Large intestine (tissue), 3 donors: ENCODE results near the gene SORBS1. TPM values are rescaled to one million over a fixed set of nuclear protein-coding genes. Genes with fewer than 3 reads are reported as not detected.

Source experiments
- DNase-seq, 2 donors: peaks; one replicate each; pipeline versions ENCODE4 v3.0.0 to v3.0.0-alpha.2; 2013
- H3K27ac ChIP-seq: one replicate; pipeline ENCODE4 v1.5.1; 2013; ENCODE audit warnings: low read length
- H3K27me3 ChIP-seq: 2 replicates; pipeline ENCODE4 v1.6.1; 2013; ENCODE audit warnings: low read length; ENCODE audit not compliant: control insufficient read depth, insufficient read depth
- H3K36me3 ChIP-seq: 2 replicates; pipeline ENCODE4 v1.6.1; 2013; ENCODE audit warnings: low read length; ENCODE audit not compliant: control insufficient read depth, insufficient read depth
- H3K4me1 ChIP-seq: one replicate; pipeline ENCODE4 v1.6.1; 2013; ENCODE audit warnings: low read length; ENCODE audit not compliant: control insufficient read depth, insufficient read depth
- H3K4me3 ChIP-seq: one replicate; pipeline ENCODE4 v1.5.1; 2013; ENCODE audit warnings: low read length
- H3K9me3 ChIP-seq: one replicate; pipeline ENCODE4 v1.6.1; 2013; ENCODE audit warnings: mild to moderate bottlenecking, low read depth, low read length, moderate library complexity; ENCODE audit not compliant: control insufficient read depth
- WGBS: methylation state at CpG from one replicate; pipeline ENCODE4 v1.1.5; 2013; ENCODE audit warnings: low lambda C conversion rate; ENCODE audit not compliant: insufficient coverage; 5-methylcytosine and 5-hydroxymethylcytosine counted together
- polyA plus RNA-seq: library from polyadenylated mRNA; unstranded; fragments of 120-200 nt; gene quantifications from one replicate; pipeline ENCODE4 v1.2.1, GENCODE V29; 2013

The SORBS1 gene
- polyA plus RNA-seq, 1 donor: 60.2 TPM

GRCh38 chr10:95540514-95541052 lies 20.6 kb downstream of the SORBS1 start:
- WGBS: no CpG with 5 or more reads among the region's 2 CpGs
- H3K27ac ChIP-seq: peak overlapping the region; percentile 76

GRCh38 chr10:95539560-95540284 lies 21.4 kb downstream of the SORBS1 start:
- peak overlapping the region; percentile 76 for H3K27ac ChIP-seq

More at GRCh38 chr10:95540514-95541052, 20.6 kb downstream of the SORBS1 start:
- no peak overlapping the region for H3K4me3 ChIP-seq
- H3K9me3 ChIP-seq: no peaks in the 10 kb centered on the region
- no peak for DNase-seq
- no peaks in the 10 kb centered on the region for H3K36me3 ChIP-seq
- H3K27me3 ChIP-seq: no peaks in the 10 kb centered on the region
- peaks cover 82% of the 10 kb centered on the region for H3K4me1 ChIP-seq

GRCh38 chr10:95538412-95538811 lies 22.8 kb downstream of the SORBS1 start:
- peak overlapping the region; percentile 76 for H3K27ac ChIP-seq
- WGBS: no CpG with 5 or more reads among the region's 5 CpGs
- H3K4me1 ChIP-seq: peaks cover 72% of the 10 kb centered on the region

More at GRCh38 chr10:95539560-95540284, 21.4 kb downstream of the SORBS1 start:
- Histone ChIP-seq H3K4me3 (no peak overlapping the region), H3K36me3 (no peaks in the 10 kb centered on the region), H3K9me3 (no peaks in the 10 kb centered on the region), H3K27me3 (no peaks in the 10 kb centered on the region), H3K4me1 (peaks cover 83% of the 10 kb centered on the region)
- DNase-seq: peak in 1 of 2 donors; percentile 78
- WGBS: no CpG with 5 or more reads among the region's 7 CpGs

DNA sequence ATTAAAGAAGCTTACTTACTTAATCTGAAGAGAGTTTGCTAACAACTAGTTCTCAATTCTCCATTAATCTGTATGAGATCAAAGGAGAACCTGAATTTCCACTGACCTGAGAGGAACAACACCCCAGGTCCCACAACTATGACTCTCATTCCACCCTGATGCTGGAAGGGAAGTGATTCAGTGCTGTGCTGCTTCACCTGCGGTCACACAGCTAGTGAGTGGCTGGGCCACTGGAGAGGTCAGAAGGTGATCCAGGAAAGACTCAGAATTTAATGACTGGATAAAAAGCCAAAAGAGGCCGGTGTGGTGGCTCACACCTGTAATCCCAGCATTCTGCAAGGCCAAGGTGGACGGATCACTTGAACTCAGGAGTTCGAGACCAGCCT lies 23.6 kb downstream of the SORBS1 start:
- DNase-seq: no peak
- no peaks in the 10 kb centered on the region for H3K27me3 ChIP-seq
- no peaks in the 10 kb centered on the region for H3K9me3 ChIP-seq
- H3K4me3 ChIP-seq: no peak overlapping the region
- H3K27ac ChIP-seq: peak overlapping the region; percentile 67
- peaks cover 67% of the 10 kb centered on the region for H3K4me1 ChIP-seq
- WGBS: no CpG with 5 or more reads among the region's 4 CpGs
- no peaks in the 10 kb centered on the region for H3K36me3 ChIP-seq

More at GRCh38 chr10:95538412-95538811, 22.8 kb downstream of the SORBS1 start:
- H3K27me3 ChIP-seq: no peaks in the 10 kb centered on the region
- H3K9me3 ChIP-seq: no peaks in the 10 kb centered on the region
- no peak for DNase-seq
- H3K36me3 ChIP-seq: no peaks in the 10 kb centered on the region
- H3K4me3 ChIP-seq: no peak overlapping the region

DNA sequence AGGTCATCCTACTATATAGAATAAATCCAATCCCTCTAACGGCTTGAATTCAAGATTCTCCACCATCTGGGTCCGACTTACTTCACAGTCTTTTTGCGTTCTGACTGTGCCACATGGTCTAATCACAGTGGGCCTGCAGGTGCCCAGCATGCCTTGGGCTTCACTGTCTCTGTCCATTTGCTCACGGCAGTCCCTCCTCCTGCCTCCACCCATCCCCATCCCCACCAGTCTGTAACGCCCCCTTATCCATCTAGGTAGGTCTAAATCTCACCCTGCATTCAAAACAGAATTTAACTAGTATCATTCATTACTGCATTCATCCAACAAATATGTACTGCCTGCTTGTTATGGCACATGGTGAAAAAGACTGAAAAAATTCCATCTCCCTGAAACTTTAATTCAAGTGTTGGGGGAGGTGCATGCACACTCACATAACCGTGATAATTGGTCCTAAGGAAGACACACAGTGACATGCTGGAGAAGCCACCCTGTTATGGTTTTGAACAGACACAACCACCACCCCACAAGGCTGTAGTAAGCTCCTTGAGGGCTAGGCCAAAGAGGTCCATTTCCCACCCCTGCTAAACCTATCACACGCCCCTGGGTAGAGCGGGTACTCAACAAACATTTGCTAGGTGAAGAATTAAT lies 24.2 kb downstream of the SORBS1 start:
- H3K27ac ChIP-seq: peak overlapping the region; percentile 67
- H3K4me3 ChIP-seq: no peak overlapping the region
- peaks cover 69% of the 10 kb centered on the region for H3K4me1 ChIP-seq
- WGBS: no CpG with 5 or more reads among the region's 8 CpGs
- no peaks in the 10 kb centered on the region for H3K36me3 ChIP-seq
- no peaks in the 10 kb centered on the region for H3K9me3 ChIP-seq
- H3K27me3 ChIP-seq: no peaks in the 10 kb centered on the region
- no peak for DNase-seq

GRCh38 chr10:95536017-95536416 lies 25.2 kb downstream of the SORBS1 start:
- H3K27me3 ChIP-seq: no peaks in the 10 kb centered on the region
- peak in 1 of 2 donors; percentile 71 for DNase-seq
- H3K4me3 ChIP-seq: no peak overlapping the region
- no peaks in the 10 kb centered on the region for H3K9me3 ChIP-seq
- H3K27ac ChIP-seq: peak overlapping the region; percentile 67
- peaks cover 68% of the 10 kb centered on the region for H3K4me1 ChIP-seq
- no CpG with 5 or more reads among the region's 8 CpGs for WGBS
- H3K36me3 ChIP-seq: no peaks in the 10 kb centered on the region

- Histone ChIP-seq H3K27me3 (no peaks in the 10 kb centered on the region), H3K4me3 (no peak overlapping the region), H3K36me3 (no peaks in the 10 kb centered on the region), H3K27ac (peak overlapping the region; percentile 67), H3K4me1 (peaks cover 68% of the 10 kb centered on the region), H3K9me3 (no peaks in the 10 kb centered on the region)
- WGBS: 40% methylated on average over 1 of the region's 2 CpGs
- DNase-seq: peak in 1 of 2 donors; percentile 58
These were observed 25.6 kb downstream of the SORBS1 start for GRCh38 chr10:95535526-95535925.

DNA sequence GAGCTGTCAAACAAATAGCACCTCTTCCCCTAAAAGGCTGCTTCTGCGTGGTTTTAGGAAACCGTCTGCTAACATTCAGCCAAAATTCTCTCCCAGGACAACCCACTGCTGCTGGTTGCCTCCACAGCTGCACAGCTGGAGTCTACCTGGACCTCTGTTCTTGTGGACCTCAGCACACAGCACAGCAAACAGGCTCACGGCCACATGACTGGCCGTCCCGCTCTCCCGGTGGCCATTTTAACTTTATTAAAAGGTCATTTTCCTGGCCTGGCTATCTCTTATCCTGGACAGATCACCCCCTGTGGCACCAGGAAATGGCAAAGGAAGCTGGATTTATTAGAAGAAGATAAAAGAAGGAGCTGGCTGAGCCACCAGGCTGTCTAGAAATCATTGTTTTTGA lies 27.6 kb downstream of the SORBS1 start:
- Histone ChIP-seq H3K27ac (no peak overlapping the region), H3K9me3 (no peaks in the 10 kb centered on the region), H3K4me1 (peaks cover 67% of the 10 kb centered on the region), H3K4me3 (no peak overlapping the region), H3K36me3 (no peaks in the 10 kb centered on the region), H3K27me3 (no peaks in the 10 kb centered on the region)
- WGBS: no CpG with 5 or more reads among the region's 6 CpGs
- DNase-seq: no peak

DNA sequence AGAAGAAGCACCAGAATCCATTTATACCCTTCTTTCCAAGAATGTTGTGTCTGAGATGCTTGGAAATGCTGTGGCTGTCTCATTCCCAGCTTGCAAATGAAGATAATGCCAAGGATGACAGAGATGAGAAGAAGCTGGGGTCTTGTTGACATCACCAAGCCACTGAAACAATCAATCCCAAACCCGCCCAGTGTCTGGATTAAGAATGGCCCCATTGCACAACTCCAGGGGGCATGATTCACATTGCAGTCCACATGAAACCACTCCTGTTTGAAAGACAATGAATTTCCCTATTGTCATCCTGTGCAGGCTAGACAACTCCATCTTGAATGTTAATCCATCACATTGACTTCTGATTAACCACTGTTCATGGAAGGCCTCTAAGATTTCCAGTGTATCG lies 28.6 kb downstream of the SORBS1 start:
- no peaks in the 10 kb centered on the region for H3K9me3 ChIP-seq
- H3K36me3 ChIP-seq: no peaks in the 10 kb centered on the region
- H3K27me3 ChIP-seq: no peaks in the 10 kb centered on the region
- H3K27ac ChIP-seq: no peak overlapping the region
- peaks cover 60% of the 10 kb centered on the region for H3K4me1 ChIP-seq
- no peak for DNase-seq
- H3K4me3 ChIP-seq: no peak overlapping the region
- WGBS: no CpG with 5 or more reads among the region's 2 CpGs

DNA sequence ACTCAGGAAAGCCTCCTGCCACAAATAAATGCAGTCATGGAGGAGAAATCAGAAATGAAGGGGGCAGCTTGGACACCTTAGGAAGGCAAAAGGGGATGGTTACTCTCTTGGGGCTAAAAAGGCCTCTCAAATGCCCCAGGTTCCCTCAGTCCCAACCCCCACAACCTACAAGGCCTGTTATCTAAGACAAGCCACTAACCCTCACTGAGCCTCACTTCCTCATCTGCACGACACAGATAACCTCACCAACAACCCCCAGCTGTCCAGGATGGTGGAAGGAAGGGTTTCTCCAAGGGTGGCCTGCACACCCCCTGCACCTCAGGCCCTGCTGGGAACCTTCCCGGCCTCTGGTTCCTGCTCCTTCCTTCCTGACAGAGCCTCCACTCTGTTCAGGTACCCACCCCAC lies 29.2 kb downstream of the SORBS1 start:
- H3K4me3 ChIP-seq: no peak overlapping the region
- H3K27ac ChIP-seq: no peak overlapping the region
- DNase-seq: no peak
- H3K36me3 ChIP-seq: no peaks in the 10 kb centered on the region
- no peaks in the 10 kb centered on the region for H3K27me3 ChIP-seq
- no CpG with 5 or more reads among the region's 2 CpGs for WGBS
- peaks cover 59% of the 10 kb centered on the region for H3K4me1 ChIP-seq
- H3K9me3 ChIP-seq: no peaks in the 10 kb centered on the region
